ENCODE measurements around the gene FAM3A. TPM values are rescaled to one million over a fixed set of nuclear protein-coding genes. Genes with fewer than 3 reads are reported as not detected.
A peak's percentile ranks its signal among the peaks of the same experiment; 100 is the strongest.
"Not testable (repeated sequence)": the region's sequence is repeated elsewhere in the genome, so short reads cannot be mapped to it uniquely, and the experiment has no call there.

Gene FAM3A, protein sequence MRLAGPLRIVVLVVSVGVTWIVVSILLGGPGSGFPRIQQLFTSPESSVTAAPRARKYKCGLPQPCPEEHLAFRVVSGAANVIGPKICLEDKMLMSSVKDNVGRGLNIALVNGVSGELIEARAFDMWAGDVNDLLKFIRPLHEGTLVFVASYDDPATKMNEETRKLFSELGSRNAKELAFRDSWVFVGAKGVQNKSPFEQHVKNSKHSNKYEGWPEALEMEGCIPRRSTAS
- total RNA-seq = 10 to 100 TPM; 27.7 to 58.3 (median 34.7) TPM

DNA sequence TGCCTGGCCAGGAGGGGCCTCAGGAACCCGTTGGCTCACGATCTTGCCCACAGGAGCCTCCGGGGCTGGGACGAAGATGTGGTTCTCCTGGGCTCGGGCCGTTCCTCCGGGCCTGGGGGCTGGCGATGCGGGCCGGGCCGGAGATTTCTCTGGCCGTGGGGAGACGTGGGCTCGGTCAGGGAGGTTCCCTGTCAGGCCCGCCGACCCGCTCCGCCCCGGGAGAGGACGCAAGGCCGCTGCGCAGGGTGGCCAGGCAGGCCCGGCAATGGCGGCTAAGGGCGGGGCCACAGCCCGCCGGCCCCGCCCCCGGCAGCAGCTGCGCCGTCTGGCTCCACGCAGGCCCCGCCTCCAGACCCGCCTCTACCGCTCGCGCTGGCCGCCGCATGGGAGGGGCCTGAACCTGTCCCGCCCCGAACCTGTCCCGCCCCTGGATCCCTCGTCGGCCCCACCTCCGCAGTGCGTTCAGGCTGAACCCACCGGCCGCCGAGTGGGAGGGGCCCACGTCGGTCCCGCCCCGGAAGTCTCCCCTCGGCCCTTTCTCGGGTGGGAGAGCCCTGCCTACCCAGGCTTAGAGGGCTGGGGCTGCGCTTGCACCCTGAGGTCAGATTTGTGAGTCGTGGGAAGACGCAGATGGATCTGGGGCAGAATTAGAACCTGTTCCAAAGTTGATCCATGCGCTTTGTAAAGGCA is at the start of gene FAM3A:
Gene FAM3A, minus strand, starts transcription at position 267 of the 690 bp plus-strand sequence. CDS start 460 bp downstream, outside the sequence.
- peak; percentile 46 for DNase-seq (ENCODE audit: low spot score)
- TF ChIP-seq, protein P1, sequence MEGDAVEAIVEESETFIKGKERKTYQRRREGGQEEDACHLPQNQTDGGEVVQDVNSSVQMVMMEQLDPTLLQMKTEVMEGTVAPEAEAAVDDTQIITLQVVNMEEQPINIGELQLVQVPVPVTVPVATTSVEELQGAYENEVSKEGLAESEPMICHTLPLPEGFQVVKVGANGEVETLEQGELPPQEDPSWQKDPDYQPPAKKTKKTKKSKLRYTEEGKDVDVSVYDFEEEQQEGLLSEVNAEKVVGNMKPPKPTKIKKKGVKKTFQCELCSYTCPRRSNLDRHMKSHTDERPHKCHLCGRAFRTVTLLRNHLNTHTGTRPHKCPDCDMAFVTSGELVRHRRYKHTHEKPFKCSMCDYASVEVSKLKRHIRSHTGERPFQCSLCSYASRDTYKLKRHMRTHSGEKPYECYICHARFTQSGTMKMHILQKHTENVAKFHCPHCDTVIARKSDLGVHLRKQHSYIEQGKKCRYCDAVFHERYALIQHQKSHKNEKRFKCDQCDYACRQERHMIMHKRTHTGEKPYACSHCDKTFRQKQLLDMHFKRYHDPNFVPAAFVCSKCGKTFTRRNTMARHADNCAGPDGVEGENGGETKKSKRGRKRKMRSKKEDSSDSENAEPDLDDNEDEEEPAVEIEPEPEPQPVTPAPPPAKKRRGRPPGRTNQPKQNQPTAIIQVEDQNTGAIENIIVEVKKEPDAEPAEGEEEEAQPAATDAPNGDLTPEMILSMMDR (IDR thresholded peaks at IDR 0.05) = no peak
- peak; percentile 92 for ATAC-seq (ENCODE audit: low FRiP score)

DNA sequence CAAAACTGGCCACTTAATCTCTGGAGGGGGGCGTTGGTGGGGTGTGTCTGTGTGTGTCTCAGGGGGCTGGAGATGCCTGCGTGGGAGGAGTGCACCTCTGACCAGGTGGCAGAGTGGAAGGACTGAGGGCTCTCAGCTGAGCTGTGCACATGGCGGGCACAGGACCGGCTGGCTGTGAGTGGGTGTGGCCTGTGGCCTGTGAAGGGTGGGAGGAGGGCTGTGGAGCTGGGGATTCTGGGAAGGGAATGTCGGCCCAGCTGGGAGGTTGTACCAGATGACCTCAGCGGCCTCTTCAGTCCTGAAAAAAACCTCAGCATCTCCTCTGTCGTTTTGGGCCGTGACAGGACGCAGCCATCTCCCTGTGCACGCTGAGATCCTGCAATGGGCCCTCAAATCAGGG is 46.3 kb upstream of the FAM3A start:
- DNase-seq (ENCODE audit: low spot score); ATAC-seq (ENCODE audit: low FRiP score): not testable (repeated sequence)

DNA sequence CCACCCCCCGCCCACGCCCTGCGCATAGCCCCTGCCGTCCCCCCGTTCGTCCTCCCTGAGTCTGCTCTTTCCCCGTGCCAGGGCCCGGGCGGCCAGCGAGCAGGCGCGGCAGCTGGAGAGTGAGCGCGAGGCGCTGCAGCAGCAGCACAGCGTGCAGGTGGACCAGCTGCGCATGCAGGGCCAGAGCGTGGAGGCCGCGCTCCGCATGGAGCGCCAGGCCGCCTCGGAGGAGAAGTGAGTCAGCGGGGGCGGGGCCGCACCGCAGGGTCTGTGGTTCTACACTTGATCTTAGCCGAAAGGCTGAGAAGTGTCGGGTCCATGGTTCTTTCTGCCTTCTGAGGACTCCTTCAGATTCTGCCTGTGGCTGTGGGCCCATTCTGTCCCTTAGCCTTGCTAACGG is 44.3 kb upstream of the FAM3A start:
- peak; percentile 9 for ATAC-seq (ENCODE audit: low FRiP score)
- not testable (repeated sequence) for DNase-seq (ENCODE audit: low spot score)

DNA sequence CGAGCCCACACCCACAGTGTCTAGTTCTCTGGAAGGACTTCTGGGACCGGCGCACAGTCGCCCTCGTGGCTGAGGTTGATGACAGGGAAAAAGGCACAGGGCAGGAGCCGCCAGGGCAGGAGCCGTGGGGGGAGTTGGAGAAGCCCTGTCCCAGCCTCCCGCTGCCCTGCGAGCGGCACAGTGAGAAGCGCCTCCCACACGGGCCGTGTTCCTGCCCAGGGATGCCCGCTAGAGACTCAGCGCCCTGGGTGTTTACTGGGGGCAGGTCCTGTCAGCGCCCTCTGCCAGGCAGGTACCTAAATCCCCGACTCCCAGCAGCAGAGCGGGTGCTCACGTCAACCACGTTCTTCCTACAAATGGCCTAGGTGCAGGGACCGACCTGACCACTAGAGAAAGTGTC is 42.9 kb upstream of the FAM3A start:
- DNase-seq (ENCODE audit: low spot score); ATAC-seq (ENCODE audit: low FRiP score): not testable (repeated sequence)

DNA sequence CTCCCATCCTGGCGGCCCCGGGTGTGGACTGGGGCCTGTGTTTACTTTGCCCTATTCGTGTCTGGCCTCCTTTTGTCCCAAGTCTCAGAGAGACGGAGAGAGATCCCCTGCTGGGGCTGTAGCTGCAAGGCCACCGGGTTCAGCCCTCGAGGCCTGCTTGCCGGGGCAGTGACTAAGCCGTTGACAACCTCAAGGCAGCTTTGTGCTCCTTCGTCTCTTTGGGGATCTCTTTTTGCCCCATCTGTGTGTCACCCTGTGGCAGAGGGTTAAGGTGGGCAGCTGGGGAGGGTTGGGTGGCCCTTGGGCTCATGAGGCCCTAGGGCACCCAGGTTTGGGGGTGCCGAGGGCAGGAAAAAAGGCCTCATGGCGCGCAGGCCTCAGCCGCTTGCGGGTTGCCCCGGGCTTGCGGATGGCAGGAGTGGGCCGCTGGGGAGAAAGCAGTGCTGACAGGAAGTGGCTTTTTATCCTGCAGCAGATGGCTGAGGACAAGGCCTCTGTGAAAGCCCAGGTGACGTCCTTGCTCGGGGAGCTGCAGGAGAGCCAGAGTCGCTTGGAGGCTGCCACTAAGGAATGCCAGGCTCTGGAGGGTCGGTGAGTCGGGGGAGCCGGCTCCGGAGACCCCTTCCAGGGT is 42.1 kb upstream of the FAM3A start:
- not testable (repeated sequence) for DNase-seq (ENCODE audit: low spot score); ATAC-seq (ENCODE audit: low FRiP score)

DNA sequence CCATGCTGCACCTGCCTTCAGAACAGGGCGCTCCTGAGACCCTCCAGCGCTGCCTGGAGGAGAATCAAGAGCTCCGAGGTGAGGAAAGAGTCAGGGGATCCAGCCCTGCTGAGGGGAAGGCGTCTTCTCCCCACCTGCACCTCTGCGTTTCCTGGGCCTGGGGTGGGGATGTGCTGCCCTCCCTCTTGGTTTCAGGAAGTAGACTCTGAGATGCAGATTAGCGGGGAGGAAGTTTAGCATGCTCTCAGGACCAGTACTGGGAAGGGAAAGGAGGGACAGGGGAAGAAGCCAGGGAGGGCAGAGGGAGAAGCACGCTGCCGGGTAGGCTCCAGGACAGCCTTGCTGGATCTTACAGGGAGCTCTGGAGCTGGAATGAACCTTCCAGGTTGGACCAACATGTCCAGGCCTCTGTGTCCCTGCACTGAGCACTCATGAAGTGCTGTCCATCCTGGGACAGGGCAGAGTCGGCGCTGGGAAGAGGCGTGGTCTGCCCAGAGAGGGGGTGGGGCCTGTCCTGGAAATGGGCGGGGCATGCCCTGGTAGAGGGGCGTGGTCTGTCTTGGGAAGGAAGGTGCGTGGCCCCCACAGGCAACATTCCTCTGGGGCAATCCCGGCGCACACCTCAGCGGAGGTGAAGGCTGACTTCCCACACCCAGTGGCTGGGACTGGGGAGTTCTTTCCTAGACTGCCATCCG is 36.2 kb upstream of the FAM3A start:
- peak; percentile 12 for ATAC-seq (ENCODE audit: low FRiP score)
- not testable (repeated sequence) for DNase-seq (ENCODE audit: low spot score)

DNA sequence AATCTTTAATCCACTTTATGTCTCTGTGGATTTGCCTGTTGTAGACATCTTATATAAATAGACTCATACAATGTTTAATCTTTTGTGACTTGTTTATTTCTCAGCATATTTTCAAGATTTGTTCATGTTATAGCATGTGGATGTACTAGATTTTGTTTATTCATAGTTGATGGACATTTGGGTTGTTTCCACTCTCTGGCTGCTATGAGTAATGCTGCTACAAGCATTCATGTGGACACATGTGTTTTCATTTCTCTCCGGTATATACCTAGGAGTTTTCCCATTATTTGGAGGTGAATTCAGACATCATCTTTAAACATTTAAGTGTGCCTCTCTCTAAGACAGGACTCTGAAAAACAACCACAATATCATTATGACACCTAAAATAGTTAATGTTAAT is 33.7 kb upstream of the FAM3A start:
- no peak for DNase-seq (ENCODE audit: low spot score)
- ATAC-seq (ENCODE audit: low FRiP score) = no peak
- TF ChIP-seq, protein P1 (IDR thresholded peaks at IDR 0.05) = no peak

DNA sequence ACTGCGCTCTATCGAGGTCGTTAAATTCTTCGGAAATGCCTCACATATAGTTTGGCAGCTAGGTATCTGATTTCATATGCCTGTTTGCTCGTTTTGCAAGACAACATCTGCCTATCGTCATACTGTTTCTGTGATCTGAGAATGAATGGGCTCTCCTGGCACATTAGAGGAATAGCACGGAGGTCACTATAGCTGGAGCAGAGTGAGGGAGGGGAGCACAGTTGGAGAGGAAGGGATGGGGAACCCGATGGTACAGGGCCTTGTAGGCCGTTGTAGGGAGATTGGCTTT is 31.9 kb upstream of the FAM3A start:
- ATAC-seq (ENCODE audit: low FRiP score) (peak; percentile 3), DNase-seq (ENCODE audit: low spot score) (no peak)
- TF ChIP-seq, protein P1 (IDR thresholded peaks at IDR 0.05) = no peak

DNA sequence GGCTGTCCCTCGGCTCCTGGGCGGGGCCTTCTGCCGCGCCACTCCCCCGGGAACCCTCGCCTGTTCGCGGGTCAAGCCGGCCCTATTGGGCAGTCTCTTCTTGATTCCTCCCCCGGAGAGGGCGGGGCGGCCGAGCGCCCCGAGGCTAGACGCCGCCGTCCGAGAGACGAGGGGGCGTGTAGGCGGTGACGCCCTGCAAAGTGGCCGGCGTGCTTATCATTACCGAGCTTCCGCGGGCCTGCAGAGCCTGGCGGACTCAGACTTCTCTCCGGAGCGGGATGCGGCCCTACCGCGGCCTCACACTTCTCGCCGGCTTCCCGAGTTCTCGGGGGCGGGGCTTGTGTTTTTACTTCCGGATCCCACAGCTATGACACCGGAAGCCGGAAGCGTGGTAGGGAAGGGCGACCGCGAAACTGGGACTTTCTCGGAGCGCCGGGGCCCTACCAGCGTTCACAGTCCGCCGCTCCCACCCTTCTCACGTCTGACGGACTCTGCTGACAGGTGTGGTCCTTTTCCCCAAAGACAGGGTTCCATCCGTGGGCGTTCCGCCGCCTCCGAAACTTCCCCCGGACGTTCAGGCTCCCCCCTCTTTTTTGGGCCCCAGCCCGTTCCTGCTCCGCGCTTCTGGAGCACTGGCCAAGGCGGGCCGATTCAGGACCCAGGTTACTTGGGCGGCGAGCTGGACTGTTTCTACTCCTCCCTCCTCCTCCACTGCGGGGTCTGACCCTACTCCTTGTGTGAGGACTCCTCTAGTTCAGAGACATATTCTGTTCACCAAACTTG is 31.4 kb upstream of the FAM3A start, which contains the start of gene IKBKG:
Gene IKBKG, plus strand, starts transcription at position 376 of the 783 bp plus-strand sequence. CDS start 4,383 bp downstream, outside the sequence.
- TF ChIP-seq, protein P1 (IDR thresholded peaks at IDR 0.05) = no peak
- DNase-seq (ENCODE audit: low spot score) (peak; percentile 74), ATAC-seq (ENCODE audit: low FRiP score) (peak; percentile 90)

Measured in omental fat pad (tissue), 4 donors.